HCT116 (cell line): Measurements from ENCODE around the gene CNN2. TPM values are rescaled to one million over a fixed set of nuclear protein-coding genes. Genes with fewer than 3 reads are reported as not detected.
A peak's percentile ranks its signal among the peaks of the same experiment; 100 is the strongest.

Experiments
- ATAC-seq: fragments of 200-7000 bp; cut with Tn5 transposase; 2 replicates; pipeline ENCODE4 v1.9.1; 2020; ENCODE audit warnings: mild to moderate bottlenecking, moderate library complexity
- BruUV-seq: library from RNA; stranded (reverse); fragments of 400-500 nt; replicated peaks from 2 replicates; lab custom pipeline; 2021; lab: Mats Ljungman, UMichigan
- CTCF ChIA-PET: fragments of 300-600 bp; sonication (Branson Sonifier 250); formaldehyde crosslinking; loops from one replicate; lab custom pipeline; 2021; ENCODE audit warnings: antibody characterized with exemption; lab: Charles Lee
- POLR2A ChIA-PET: fragments of 300-600, 350-600 bp; sonication (Branson Sonifier 250); formaldehyde crosslinking; loops from one replicate; lab custom pipeline; 2021; ENCODE audit warnings: antibody characterized with exemption; lab: Charles Lee
- RAD21 ChIA-PET, 2 experiments: fragments of 300-600 bp; sonication (Branson Sonifier 250); formaldehyde crosslinking; loops; one replicate each; lab custom pipeline; 2023; ENCODE audit warnings: low total read pairs in 2 of 2; ENCODE audit not compliant: uncharacterized antibody in 2 of 2, unreplicated experiment in 2 of 2, low non-redundant PET in 1 of 2; lab: Charles Lee
- DNase-seq: peaks from one replicate; pipeline ENCODE4 v3.0.0-alpha.2; 2010; ENCODE audit warnings: low read depth, low spot score
- H2AFZ ChIP-seq: fragments of 200-600 bp; shearing (Covaris generic), sonication (generic); 2 replicates; pipeline ENCODE4 v1.6.1; 2017; ENCODE audit warnings: low read depth, mixed run types, mixed read lengths, antibody characterized with exemption, low read length; ENCODE audit not compliant: poor library complexity, severe bottlenecking
- H3K27ac ChIP-seq: 2 replicates; pipeline ENCODE4 v1.5.1; 2012; ENCODE audit warnings: low read depth, low read length
- H3K27me3 ChIP-seq: fragments of 200-600 bp; sonication (generic); 2 replicates; pipeline ENCODE4 v1.6.1; 2016; ENCODE audit warnings: mixed run types, low read length, mixed read lengths; ENCODE audit not compliant: insufficient read depth
- H3K36me3 ChIP-seq, 2 experiments: fragments of 200-500 bp in 1 of 2; fragments of 200-600 bp in 1 of 2; sonication (Bioruptor generic) in 1 of 2; sonication (generic) in 1 of 2; 2 replicates each; pipeline versions ENCODE4 v1.5.1 to v1.6.1; 2014 to 2016; ENCODE audit warnings: low read length in 2 of 2, inconsistent platforms in 1 of 2, mixed read lengths in 1 of 2, mixed run types in 1 of 2; ENCODE audit not compliant: insufficient read depth in 2 of 2, control insufficient read depth in 1 of 2
- H3K4me1 ChIP-seq, 2 experiments: fragments of 200-600 bp in 1 of 2; sonication (generic) in 1 of 2; 2 replicates each; pipeline versions ENCODE4 v1.5.1 to v1.6.1; 2012 to 2017; ENCODE audit warnings: low read length in 2 of 2, inconsistent platforms in 1 of 2, mild to moderate bottlenecking in 1 of 2, mixed read lengths in 1 of 2, mixed run types in 1 of 2, moderate library complexity in 1 of 2; ENCODE audit not compliant: insufficient read depth in 2 of 2, control insufficient read depth in 1 of 2
- H3K4me2 ChIP-seq: fragments of 200-600 bp; sonication (generic); 2 replicates; pipeline ENCODE4 v1.6.1; 2017; ENCODE audit warnings: mixed run types, low read length, mixed read lengths
- H3K4me3 ChIP-seq, 2 experiments: fragments of 200-600 bp in 1 of 2; sonication (generic) in 1 of 2; replicated peaks in 1 of 2; 2 replicates each; pipeline ENCODE4 v1.5.1; 2011 to 2016; ENCODE audit warnings: low read length in 2 of 2, control low read depth in 1 of 2, low read depth in 1 of 2, mild to moderate bottlenecking in 1 of 2, mixed read lengths in 1 of 2, mixed run types in 1 of 2
- H3K79me2 ChIP-seq: fragments of 200-600 bp; sonication (generic); 2 replicates; pipeline ENCODE4 v1.6.1; 2017; ENCODE audit warnings: mild to moderate bottlenecking, mixed run types, low read length, moderate library complexity, mixed read lengths; ENCODE audit not compliant: insufficient read depth
- H3K9ac ChIP-seq: fragments of 200-600 bp; sonication (generic); 2 replicates; pipeline ENCODE4 v1.6.1; 2016; ENCODE audit warnings: low read length, mixed read lengths
- H3K9me2 ChIP-seq: fragments of 200-600 bp; sonication (generic), shearing (Covaris generic); 2 replicates; pipeline ENCODE4 v1.6.1; 2017; ENCODE audit warnings: mixed run types, mild to moderate bottlenecking, moderate library complexity; ENCODE audit not compliant: insufficient read depth
- H3K9me3 ChIP-seq, 2 experiments: fragments of 200-500 bp in 1 of 2; fragments of 200-600 bp in 1 of 2; sonication (Bioruptor generic) in 1 of 2; sonication (generic) in 1 of 2; 2 replicates each; pipeline ENCODE4 v1.6.1; 2014 to 2017; ENCODE audit warnings: low read length in 2 of 2, mixed read lengths in 2 of 2, inconsistent platforms in 1 of 2, low read depth in 1 of 2, mild to moderate bottlenecking in 1 of 2, mixed run types in 1 of 2, moderate library complexity in 1 of 2; ENCODE audit not compliant: control insufficient read depth in 1 of 2, insufficient read depth in 1 of 2
- H4K20me1 ChIP-seq: fragments of 200-600 bp; sonication (generic), shearing (Covaris generic); 2 replicates; pipeline ENCODE4 v1.6.1; 2017; ENCODE audit warnings: mixed run types, mild to moderate bottlenecking, moderate library complexity; ENCODE audit not compliant: insufficient read depth
- CTCF ChIP-seq, 3 experiments: fragments of 200-600 bp in 1 of 3; sonication (generic) in 1 of 3; IDR thresholded peaks in 2 of 3; conservative IDR thresholded peaks in 1 of 3; 2 replicates each; pipeline ENCODE4 v1.5.1; 2012 to 2017; ENCODE audit warnings: low read depth in 2 of 3, low read length in 2 of 3, antibody characterized with exemption in 1 of 3, borderline replicate concordance in 1 of 3, control low read depth in 1 of 3, mild to moderate bottlenecking in 1 of 3, mixed read lengths in 1 of 3, mixed run types in 1 of 3, moderate library complexity in 1 of 3; ENCODE audit not compliant: insufficient read depth in 1 of 3
- RAD21 ChIP-seq: IDR thresholded peaks from 2 replicates; pipeline ENCODE4 v1.6.1; 2012; ENCODE audit warnings: low read depth, mild to moderate bottlenecking
- REST ChIP-seq: IDR thresholded peaks from 2 replicates; pipeline ENCODE4 v1.6.1; 2012; ENCODE audit warnings: low read depth
- intact Hi-C: fragments of 100-400 bp; cut with micrococcal nuclease; formaldehyde crosslinking; loops from 2 replicates; pipeline ENCODE4 v1.10.0; 2022
- total RNA-seq: library from RNA; stranded (reverse); gene quantifications from one replicate; pipeline ENCODE4 v1.2.1, GENCODE V29; 2021; ENCODE audit not compliant: unreplicated experiment

The CNN2 gene
- total RNA-seq, 1 experiment from 2014 or later: 212 TPM

- H3K4me1 ChIP-seq: peaks cover 5 to 12% of the 10 kb centered on the region in 2 experiments; a peak in 3 of 4 replicates
- no peak for DNase-seq
- H3K4me2 ChIP-seq: peak overlapping the region; percentile 28
- TF ChIP-seq RAD21: peak; percentile 91
- peak; percentile 81 to 89 (median 87) for TF ChIP-seq CTCF (IDR thresholded peaks at IDR 0.05 in 2 of 3, conservative IDR thresholded peaks at IDR 0.05 in 1 of 3; ENCODE audit: borderline replicate concordance in 1 of 3, insufficient read depth in 1 of 3, low read depth in 2 of 3, low read length in 2 of 3)
- no peak for TF ChIP-seq REST
- peak; percentile 77 for ATAC-seq
- no peaks in the 10 kb centered on the region for H3K9me2 ChIP-seq
- intact Hi-C loops: no loop called here
- no peaks in the 10 kb centered on the region for H4K20me1 ChIP-seq
- CTCF ChIA-PET: no interaction called here
- no peaks in the 10 kb centered on the region for H3K79me2 ChIP-seq
- POLR2A ChIA-PET: no interaction called here
- no peaks in the 10 kb centered on the region for H3K36me3 ChIP-seq
- no TSS peak for BruUV-seq
- no peaks in the 10 kb centered on the region for H3K27me3 ChIP-seq
- peak overlapping the region; percentile 17 for H2AFZ ChIP-seq
- no peaks in the 10 kb centered on the region for H3K9me3 ChIP-seq
- RAD21 ChIA-PET: interaction anchor here in 1 of 2 experiments (0.6 kb wide), 1 partner anchor 85 kb away, joined by 3 read pairs; no protein-coding TSS in a partner anchor
- H3K27ac ChIP-seq: no peak overlapping the region
- no peak overlapping the region for H3K4me3 ChIP-seq
- no peak overlapping the region for H3K9ac ChIP-seq
These were observed 24.8 kb upstream of the CNN2 start for GRCh38 chr19:1001538-1002166.
